Cardiac muscle cell (in vitro differentiated cells and primary cell): ENCODE measurements around the gene VPS35. TPM values are rescaled to one million over a fixed set of nuclear protein-coding genes. Genes with fewer than 3 reads are reported as not detected.

ENCODE experiments used
- DNase-seq, 2 donors: peaks; one replicate each; pipeline versions ENCODE4 v3.0.0 to v3.0.0-alpha.2; 2010 to 2017; ENCODE audit warnings: low read depth in 1 of 2, low spot score in 1 of 2
- H3K27ac ChIP-seq: fragments of 200-600 bp; sonication (generic); 2 replicates; pipeline ENCODE4 v1.5.1; 2016
- H3K27me3 ChIP-seq: fragments of 200-600 bp; sonication (generic); 2 replicates; pipeline ENCODE4 v1.6.0; 2016; ENCODE audit warnings: control low read depth
- H3K36me3 ChIP-seq: fragments of 200-600 bp; sonication (generic); 2 replicates; pipeline ENCODE4 v1.5.1; 2016; ENCODE audit warnings: control low read depth
- H3K4me1 ChIP-seq: fragments of 200-600 bp; sonication (generic); 2 replicates; pipeline ENCODE4 v1.8.1; 2017; ENCODE audit warnings: low read depth, mild to moderate bottlenecking, mixed run types
- H3K4me3 ChIP-seq: fragments of 200-600 bp; sonication (generic); 2 replicates; pipeline ENCODE4 v1.5.1; 2016; ENCODE audit warnings: mild to moderate bottlenecking
- H3K9me3 ChIP-seq: fragments of 200-600 bp; sonication (generic); 2 replicates; pipeline ENCODE4 v1.5.1; 2017; ENCODE audit warnings: low read depth, mild to moderate bottlenecking, control low read depth
- CTCF ChIP-seq: IDR thresholded peaks from 2 replicates; pipeline ENCODE4 v1.5.1; 2012; ENCODE audit warnings: low read depth, mild to moderate bottlenecking, low read length
- polyA plus RNA-seq: library from polyadenylated mRNA; unstranded; fragments of >200 nt; fragmentation: Nextera tagmentation; extraction: Ambion mirVana; gene quantifications from 2 replicates; pipeline ENCODE4 v1.2.1, GENCODE V29; 2016
- total RNA-seq: library from RNA; depleted of rRNA; stranded (reverse); fragments of >200 nt; gene quantifications from 2 replicates; pipeline ENCODE4 v1.2.3, GENCODE V29; 2016

Gene VPS35
- total and polyA plus RNA-seq, 2 experiments from 2014 or later: 58.9 to 111 TPM

- no peaks in the 10 kb centered on the region for H3K27me3 ChIP-seq
- no peak for DNase-seq
- TF ChIP-seq CTCF: no peak
- H3K4me1 ChIP-seq: no peaks in the 10 kb centered on the region
- no peak overlapping the region for H3K4me3 ChIP-seq
- no peak overlapping the region for H3K27ac ChIP-seq
- H3K9me3 ChIP-seq: no peaks in the 10 kb centered on the region
- peaks cover 12% of the 10 kb centered on the region for H3K36me3 ChIP-seq
Measured at GRCh38 chr16:46613352-46613751, 75.6 kb downstream of the VPS35 start.

GRCh38 chr16:46612121-46612520, 76.9 kb downstream of the VPS35 start:
- H3K4me1 ChIP-seq: no peaks in the 10 kb centered on the region
- no peak for TF ChIP-seq CTCF
- no peaks in the 10 kb centered on the region for H3K9me3 ChIP-seq
- H3K27me3 ChIP-seq: no peaks in the 10 kb centered on the region
- DNase-seq: no peak
- no peak overlapping the region for H3K4me3 ChIP-seq
- H3K27ac ChIP-seq: no peak overlapping the region
- peaks cover 12% of the 10 kb centered on the region for H3K36me3 ChIP-seq

DNA sequence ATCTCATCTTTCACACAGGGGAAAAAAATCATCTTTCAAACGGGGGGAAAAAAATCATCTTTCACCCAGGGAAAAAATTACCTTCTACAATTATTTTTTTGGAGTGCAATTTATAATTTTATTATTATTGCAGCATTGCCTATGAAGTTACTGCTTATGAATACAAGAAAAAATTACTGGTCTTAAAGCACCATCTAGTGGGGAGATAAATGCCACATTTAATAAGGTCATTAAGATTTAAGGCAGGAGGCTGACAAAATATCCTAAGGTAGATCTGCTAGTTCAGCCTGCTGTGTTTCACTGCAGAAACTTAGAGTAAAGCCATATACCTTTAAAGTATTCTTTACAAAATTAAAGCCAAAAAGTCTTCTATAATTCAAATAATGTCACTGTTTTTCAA, 81.4 kb downstream of the VPS35 start:
- Histone ChIP-seq H3K27ac (no peak overlapping the region), H3K9me3 (no peaks in the 10 kb centered on the region), H3K27me3 (no peaks in the 10 kb centered on the region), H3K36me3 (peaks cover 6% of the 10 kb centered on the region), H3K4me3 (no peak overlapping the region), H3K4me1 (no peaks in the 10 kb centered on the region)
- DNase-seq: peak; percentile 42 to 83
- TF ChIP-seq CTCF: peak; percentile 43

DNA sequence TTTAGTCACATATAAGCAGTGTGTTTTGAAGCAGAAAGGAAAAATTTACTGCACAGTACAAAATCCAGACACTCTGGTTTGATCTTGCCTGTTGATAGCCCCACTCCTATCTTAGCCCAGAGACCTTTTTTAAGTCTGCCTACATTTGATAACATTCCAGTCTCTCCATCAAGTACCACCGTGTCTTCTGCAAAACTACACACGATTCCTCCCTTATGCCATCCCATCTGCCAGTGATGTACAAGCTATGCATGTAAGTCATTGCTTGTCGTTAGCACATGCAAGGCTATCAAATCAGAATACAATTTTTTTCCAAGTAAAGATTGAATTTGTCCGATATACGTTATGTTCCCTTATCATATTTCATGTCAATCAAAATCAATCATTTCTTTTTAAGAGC, 82.7 kb downstream of the VPS35 start:
- no peak for TF ChIP-seq CTCF
- Histone ChIP-seq H3K4me3 (no peak overlapping the region), H3K9me3 (no peaks in the 10 kb centered on the region), H3K27me3 (no peaks in the 10 kb centered on the region), H3K36me3 (peaks cover 6% of the 10 kb centered on the region), H3K27ac (no peak overlapping the region), H3K4me1 (no peaks in the 10 kb centered on the region)
- no peak for DNase-seq

Other genes starting within 250 kb of the VPS35 start
- gene SHCBP1, start 67.8 kb downstream of the VPS35 start, total RNA-seq: 1.8 and 4.4 TPM in 2 replicates
- gene SHCBP1, start 67.8 kb downstream of the VPS35 start, polyA plus RNA-seq: 4.7 and 10.5 TPM in 2 replicates
- 19.1 and 32.6 TPM in 2 replicates for gene ORC6, start 481 bp upstream of the VPS35 start, total RNA-seq
- 35.5 and 59.3 TPM in 2 replicates for gene ORC6, start 481 bp upstream of the VPS35 start, polyA plus RNA-seq
- gene MYLK3, start 59.2 kb upstream of the VPS35 start, total RNA-seq: 203 and 211 TPM in 2 replicates
- 57.5 and 57.8 TPM in 2 replicates for gene MYLK3, start 59.2 kb upstream of the VPS35 start, polyA plus RNA-seq
- 26.0 and 41.0 TPM in 2 replicates for gene C16orf87, start 142.0 kb upstream of the VPS35 start, total RNA-seq
- gene C16orf87, start 142.0 kb upstream of the VPS35 start, polyA plus RNA-seq: 45.1 and 66.6 TPM in 2 replicates
- 34.4 and 36.6 TPM in 2 replicates for gene GPT2, start 195.2 kb upstream of the VPS35 start, total RNA-seq
- gene GPT2, start 195.2 kb upstream of the VPS35 start, polyA plus RNA-seq: 28.4 and 35.4 TPM in 2 replicates